ENCODE data around the gene DNER. TPM values are rescaled to one million over a fixed set of nuclear protein-coding genes. Genes with fewer than 3 reads are reported as not detected.

DNER gene
- total RNA-seq, 2 donors from 2014 or later, result 0.67 to 1.1 TPM

GRCh38 chr2:229679393-229680125 lies 34.8 kb downstream of the DNER start:
- no peak for DNase-seq (ENCODE audit: low spot score)
- intact Hi-C loops (cut with DNase I), result no loop called here

- intact Hi-C loops (cut with DNase I), result no loop called here
- no peak for DNase-seq (ENCODE audit: low spot score)
Measured at GRCh38 chr2:229675569-229675968, 38.8 kb downstream of the DNER start.

GRCh38 chr2:229674830-229675530 lies 39.4 kb downstream of the DNER start:
- intact Hi-C loops (cut with DNase I), result no loop called here
- DNase-seq (ENCODE audit: low spot score), result no peak

- intact Hi-C loops (cut with DNase I), result no loop called here
- no peak for DNase-seq (ENCODE audit: low spot score)
Measured at GRCh38 chr2:229673676-229674075, 40.7 kb downstream of the DNER start.

- DNase-seq (ENCODE audit: low spot score), result no peak
- intact Hi-C loops (cut with DNase I), result no loop called here
Measured at GRCh38 chr2:229672021-229672420, 42.3 kb downstream of the DNER start.

DNA sequence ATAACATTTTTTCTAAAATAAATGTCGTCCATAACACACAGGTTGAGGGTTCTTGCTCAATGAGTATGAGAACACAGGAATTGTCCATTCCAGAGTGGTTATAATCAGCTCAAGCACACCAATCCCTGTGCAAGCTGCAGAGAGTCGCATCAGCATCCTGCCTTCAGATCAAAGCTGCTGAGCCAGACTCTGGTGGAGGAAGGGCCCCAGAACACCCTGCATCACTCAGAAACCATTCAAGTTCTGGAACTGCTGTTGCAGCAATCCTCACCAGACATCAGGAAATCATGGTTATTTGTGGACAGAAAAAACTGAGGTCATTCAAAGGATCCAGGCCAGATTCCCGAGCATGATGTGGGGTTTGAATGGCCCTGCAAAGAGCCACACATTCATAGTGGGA lies 44.5 kb downstream of the DNER start:
- intact Hi-C loops (cut with DNase I), result no loop called here

DNA sequence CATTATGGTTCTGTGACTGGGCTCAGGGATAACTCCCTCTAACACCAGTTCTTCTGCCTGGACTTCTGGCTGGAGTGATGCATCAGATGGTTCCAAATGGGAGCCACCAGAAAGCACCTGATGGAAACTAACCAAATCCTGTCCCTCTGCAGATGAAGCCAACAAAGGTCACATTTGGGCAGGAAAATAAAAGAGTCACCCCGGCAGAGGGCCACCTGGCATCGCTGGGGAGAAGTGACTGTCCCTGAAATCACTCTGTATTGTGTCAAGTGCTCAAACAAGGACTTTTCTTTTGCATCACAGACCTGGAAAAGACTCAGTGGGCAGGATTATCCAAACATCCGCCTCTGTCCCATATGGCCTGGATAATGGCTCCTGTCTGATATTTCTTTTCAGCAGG lies 47.5 kb downstream of the DNER start:
- no peak for DNase-seq (ENCODE audit: low spot score)
- intact Hi-C loops (cut with DNase I), result no loop called here

More for the DNA sequence above, 44.5 kb downstream of the DNER start:
- DNase-seq (ENCODE audit: low spot score), result no peak

DNA sequence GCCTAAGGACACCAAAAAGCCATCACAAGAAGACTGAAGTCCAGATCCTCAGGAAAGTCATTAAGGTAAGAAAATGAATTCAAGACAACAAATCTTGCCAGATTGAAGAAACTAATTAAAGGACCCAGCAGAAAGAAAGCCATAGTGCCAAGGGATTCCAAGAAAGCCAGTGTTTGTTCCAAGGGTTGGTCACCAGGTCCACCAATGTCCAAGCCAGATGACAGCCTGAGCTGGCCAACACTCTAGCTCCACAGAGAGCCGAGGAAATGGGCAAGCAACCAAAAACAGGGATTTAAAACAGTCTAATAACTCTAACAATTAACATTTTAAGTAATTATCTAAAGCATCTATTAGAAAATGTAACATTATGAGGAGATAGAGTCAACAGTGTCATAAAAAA lies 49.2 kb downstream of the DNER start:
- DNase-seq (ENCODE audit: low spot score), result no peak
- intact Hi-C loops (cut with DNase I), result no loop called here

- intact Hi-C loops (cut with DNase I), result no loop called here
Measured at GRCh38 chr2:229661478-229661877, 52.9 kb downstream of the DNER start.

GRCh38 chr2:229660951-229661350 lies 53.4 kb downstream of the DNER start:
- intact Hi-C loops (cut with DNase I), result no loop called here

More at GRCh38 chr2:229661478-229661877, 52.9 kb downstream of the DNER start:
- DNase-seq (ENCODE audit: low spot score), result no peak

DNA sequence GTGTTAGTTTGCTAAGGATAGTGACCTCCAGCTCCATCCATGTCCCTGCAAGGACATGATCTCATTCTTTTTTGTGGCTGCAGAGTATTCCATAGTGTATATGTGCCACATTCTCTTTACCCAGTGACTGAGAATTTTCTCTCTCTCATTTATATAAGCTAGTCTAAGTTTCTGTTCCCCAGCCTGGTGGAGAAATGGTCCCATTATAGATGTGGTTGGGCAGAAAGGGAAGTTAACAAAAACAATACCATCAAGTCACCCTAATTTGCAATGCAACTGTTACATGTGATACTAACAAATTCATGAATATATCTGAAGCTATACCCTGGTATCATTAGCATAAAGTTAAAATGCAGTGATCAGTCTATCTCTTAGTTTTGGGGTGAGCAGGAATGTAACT lies 54.0 kb downstream of the DNER start:
- intact Hi-C loops (cut with DNase I), result no loop called here
- no peak for DNase-seq (ENCODE audit: low spot score)

More at GRCh38 chr2:229660951-229661350, 53.4 kb downstream of the DNER start:
- no peak for DNase-seq (ENCODE audit: low spot score)

GRCh38 chr2:229658004-229658403 lies 56.4 kb downstream of the DNER start:
- intact Hi-C loops (cut with DNase I), result no loop called here
- DNase-seq (ENCODE audit: low spot score), result no peak

DNA sequence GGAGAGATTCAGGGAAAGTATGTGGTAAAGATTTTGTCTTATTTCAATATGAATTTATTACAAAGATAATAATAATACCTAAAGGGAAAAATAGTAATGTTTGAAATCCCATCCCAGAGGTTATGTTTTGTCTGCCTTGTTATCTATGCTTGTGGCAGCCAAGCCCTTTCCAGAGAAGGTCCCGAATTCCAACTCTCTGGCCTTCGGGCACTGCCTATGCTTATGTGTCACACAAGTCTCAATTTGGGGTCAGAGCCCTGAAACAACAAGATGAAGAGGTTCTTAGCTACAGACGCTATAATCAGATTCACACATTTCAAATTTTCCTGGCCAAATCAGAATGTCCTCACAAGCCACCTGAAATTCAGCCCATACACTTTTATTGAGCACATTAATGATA lies 59.9 kb downstream of the DNER start:
- DNase-seq (ENCODE audit: low spot score), result no peak
- intact Hi-C loops (cut with DNase I), result no loop called here

- no peak for DNase-seq (ENCODE audit: low spot score)
- intact Hi-C loops (cut with DNase I), result no loop called here
Measured at GRCh38 chr2:229653531-229653930, 60.8 kb downstream of the DNER start.

DNA sequence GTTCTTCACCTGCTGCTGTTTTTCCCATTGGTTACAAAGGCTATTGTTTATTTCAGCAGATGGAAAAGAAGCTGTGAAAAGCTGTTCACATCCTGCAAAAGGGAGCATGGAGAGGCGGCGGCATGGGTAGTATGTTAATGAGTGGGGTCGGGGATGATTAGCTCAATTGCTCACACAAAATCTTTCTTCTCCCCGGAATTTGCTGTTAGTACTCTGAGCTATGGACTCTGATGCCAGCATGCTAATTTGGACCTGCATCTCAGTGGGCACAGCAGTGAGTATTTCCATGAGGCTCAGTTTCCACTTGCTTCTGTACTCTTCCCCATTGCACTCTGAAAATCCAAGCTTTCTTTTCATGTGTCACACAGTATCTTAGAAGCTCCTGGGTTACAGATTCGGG lies 61.6 kb downstream of the DNER start:
- DNase-seq (ENCODE audit: low spot score), result no peak
- intact Hi-C loops (cut with DNase I), result no loop called here

- DNase-seq (ENCODE audit: low spot score), result no peak
- intact Hi-C loops (cut with DNase I), result loop anchor here in 1 of 2 donors (1.0 kb wide), 1 partner anchor 46 kb away; no protein-coding TSS in a partner anchor
Measured at GRCh38 chr2:229650901-229651300, 63.5 kb downstream of the DNER start.

DNA sequence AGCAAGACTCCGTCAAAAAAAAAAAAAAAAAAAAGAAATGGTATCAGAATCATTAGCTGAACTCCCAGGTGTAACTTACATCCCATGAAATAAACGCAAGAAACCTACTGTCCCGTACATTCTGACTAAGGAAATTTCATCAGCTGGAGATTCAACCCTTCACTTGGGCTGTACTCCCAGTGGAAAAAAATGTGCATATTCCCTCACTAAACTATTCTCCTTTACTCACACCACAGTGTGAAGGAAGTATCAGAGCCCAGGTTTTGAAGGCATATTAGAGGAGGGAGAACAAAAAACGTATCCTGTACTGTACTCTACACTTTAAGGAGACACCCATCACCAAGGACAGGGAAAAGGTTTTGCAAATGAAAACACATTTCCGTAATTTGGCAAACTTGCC lies 64.3 kb downstream of the DNER start:
- no peak for DNase-seq (ENCODE audit: low spot score)
- intact Hi-C loops (cut with DNase I), result no loop called here

GRCh38 chr2:229646186-229646723 lies 68.1 kb downstream of the DNER start:
- DNase-seq (ENCODE audit: low spot score), result no peak
- intact Hi-C loops (cut with DNase I), result no loop called here

DNA sequence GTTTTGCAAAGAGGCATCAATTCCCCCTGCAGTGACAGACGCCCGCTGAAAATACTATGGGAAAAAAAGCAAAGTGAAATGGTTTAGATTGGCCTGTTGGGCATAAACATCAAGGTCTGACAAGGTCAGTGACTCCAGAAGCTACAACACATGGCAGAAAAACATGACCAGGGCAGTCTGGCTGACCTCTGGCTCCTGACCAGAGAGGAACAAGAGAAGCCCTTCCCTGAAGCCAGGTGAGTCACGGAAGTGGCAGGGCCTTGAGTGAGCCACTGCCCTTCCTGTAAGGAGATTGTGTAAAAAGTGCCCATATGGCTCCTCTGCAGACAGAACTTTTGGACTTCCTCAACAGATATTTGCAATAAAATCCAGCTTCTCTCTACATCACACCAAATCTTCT lies 72.0 kb downstream of the DNER start:
- intact Hi-C loops (cut with DNase I), result no loop called here
- DNase-seq (ENCODE audit: low spot score), result no peak

DNA sequence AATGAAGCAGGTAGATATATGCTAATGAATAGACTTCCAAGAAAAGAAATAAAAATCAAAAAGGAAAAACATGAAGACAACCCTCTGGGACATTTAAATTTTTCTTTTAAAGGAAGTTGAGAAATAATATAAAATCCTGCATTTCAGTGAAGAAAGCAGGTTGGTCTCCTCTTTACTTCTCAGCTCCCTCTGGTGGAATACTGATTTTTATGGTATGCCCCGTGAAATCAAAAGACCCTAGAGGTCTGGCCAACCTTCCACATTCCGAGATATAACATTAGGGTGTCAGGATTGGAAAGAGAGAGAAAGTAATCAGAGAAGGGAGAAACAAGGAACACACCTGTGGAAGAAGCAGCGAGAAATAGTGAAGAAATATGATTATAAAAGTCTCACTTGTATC lies 72.7 kb downstream of the DNER start:
- intact Hi-C loops (cut with DNase I), result no loop called here

GRCh38 chr2:229640636-229641035 lies 73.7 kb downstream of the DNER start:
- no peak for DNase-seq (ENCODE audit: low spot score)
- intact Hi-C loops (cut with DNase I), result no loop called here

More for the DNA sequence above, 72.7 kb downstream of the DNER start:
- no peak for DNase-seq (ENCODE audit: low spot score)

Data from posterior vena cava (tissue), 2 donors.